Keratinocyte (primary cell): Measurements from ENCODE around the gene BOC.

Experiments used
- EZH2 ChIP-seq: IDR thresholded peaks from one replicate; pipeline ENCODE4 v1.6.1; 2012; ENCODE audit warnings: inconsistent platforms, mild to moderate bottlenecking, low read length, moderate library complexity
- TF ChIP-seq, protein P1 (sequence below), 3 experiments: IDR thresholded peaks in 1 of 3; conservative IDR thresholded peaks in 1 of 3; optimal IDR thresholded peaks in 1 of 3; 2 replicates in 2 of 3; 3 replicates in 1 of 3; pipeline versions ENCODE3 to v1.5.1; 2011; ENCODE audit warnings: low read length in 3 of 3, mild to moderate bottlenecking in 3 of 3, moderate library complexity in 2 of 3, control low read depth in 1 of 3, inconsistent platforms in 1 of 3; ENCODE audit not compliant: insufficient read depth in 2 of 3; ENCODE audit errors: extremely low read depth in 1 of 3

DNA sequence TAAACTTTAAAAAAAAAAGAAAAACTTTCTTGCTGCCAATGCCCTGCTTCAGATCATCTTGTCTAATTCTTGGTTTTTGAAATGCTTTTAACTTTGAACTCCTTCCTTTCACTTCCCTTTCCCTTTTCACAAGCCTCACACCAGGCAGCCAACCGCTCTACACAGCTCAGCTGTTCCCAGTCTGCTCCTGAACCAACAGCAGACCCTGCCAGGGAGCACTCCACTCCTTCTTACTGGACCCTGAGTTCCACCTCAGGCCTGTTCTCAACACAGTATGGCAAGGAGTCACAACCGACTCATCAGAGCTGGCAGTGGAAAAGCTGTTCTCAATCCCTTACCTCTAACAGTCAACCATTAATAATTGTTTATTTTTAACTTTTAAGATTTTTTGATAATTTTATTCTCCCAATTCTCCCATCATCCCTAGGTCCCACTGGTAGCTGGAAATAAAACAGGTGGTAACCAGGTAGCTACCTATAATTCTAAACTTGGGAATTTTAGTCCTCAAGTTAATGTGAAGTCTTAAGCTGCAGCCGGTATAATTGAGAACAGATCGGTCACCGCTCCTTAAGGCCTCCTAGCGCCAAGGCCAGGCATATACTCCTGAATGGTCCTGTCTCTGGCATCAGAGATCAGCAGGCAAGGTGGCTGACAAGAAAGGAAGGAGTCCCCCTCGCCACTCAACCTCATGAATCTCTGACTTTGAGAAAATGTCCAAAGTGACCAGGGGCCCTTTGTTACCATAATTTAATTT lies 43.9 kb downstream of the BOC start:
- TF ChIP-seq EZH2, result no peak
- TF ChIP-seq, protein P1, sequence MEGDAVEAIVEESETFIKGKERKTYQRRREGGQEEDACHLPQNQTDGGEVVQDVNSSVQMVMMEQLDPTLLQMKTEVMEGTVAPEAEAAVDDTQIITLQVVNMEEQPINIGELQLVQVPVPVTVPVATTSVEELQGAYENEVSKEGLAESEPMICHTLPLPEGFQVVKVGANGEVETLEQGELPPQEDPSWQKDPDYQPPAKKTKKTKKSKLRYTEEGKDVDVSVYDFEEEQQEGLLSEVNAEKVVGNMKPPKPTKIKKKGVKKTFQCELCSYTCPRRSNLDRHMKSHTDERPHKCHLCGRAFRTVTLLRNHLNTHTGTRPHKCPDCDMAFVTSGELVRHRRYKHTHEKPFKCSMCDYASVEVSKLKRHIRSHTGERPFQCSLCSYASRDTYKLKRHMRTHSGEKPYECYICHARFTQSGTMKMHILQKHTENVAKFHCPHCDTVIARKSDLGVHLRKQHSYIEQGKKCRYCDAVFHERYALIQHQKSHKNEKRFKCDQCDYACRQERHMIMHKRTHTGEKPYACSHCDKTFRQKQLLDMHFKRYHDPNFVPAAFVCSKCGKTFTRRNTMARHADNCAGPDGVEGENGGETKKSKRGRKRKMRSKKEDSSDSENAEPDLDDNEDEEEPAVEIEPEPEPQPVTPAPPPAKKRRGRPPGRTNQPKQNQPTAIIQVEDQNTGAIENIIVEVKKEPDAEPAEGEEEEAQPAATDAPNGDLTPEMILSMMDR (optimal IDR thresholded peaks at IDR 0.05 in 1 of 3, IDR thresholded peaks at IDR 0.05 in 1 of 3, conservative IDR thresholded peaks at IDR 0.05 in 1 of 3; ENCODE audit: extremely low read depth in 1 of 3, insufficient read depth in 2 of 3, low read length in 3 of 3), result no peak
